Naive thymus-derived CD4-positive, alpha-beta T cell (primary cell): ENCODE measurements around the gene DBH. TPM values are rescaled to one million over a fixed set of nuclear protein-coding genes. Genes with fewer than 3 reads are reported as not detected.

Experiments used
- ATAC-seq: fragments of 150-1000 bp; cut with Tn5 transposase; 2 replicates; pipeline ENCODE4 v1.10.0; 2021; ENCODE audit warnings: mild to moderate bottlenecking, moderate library complexity
- CTCF ChIA-PET: fragments of 350-600 bp; sonication (Branson Sonifier 250); formaldehyde crosslinking; loops from one replicate; lab custom pipeline; 2021; ENCODE audit warnings: antibody characterized with exemption; lab: Charles Lee
- POLR2A ChIA-PET: fragments of 350-600 bp; sonication (Branson Sonifier 250); formaldehyde crosslinking; loops from one replicate; lab custom pipeline; 2021; ENCODE audit warnings: antibody characterized with exemption, inconsistent platforms; lab: Charles Lee
- DNase-seq, 9 donors: peaks; one replicate each; pipeline versions ENCODE4 v3.0.0 to v3.0.0-alpha.2; 2020 to 2022; ENCODE audit warnings: mixed read lengths in 1 of 9
- H3K27ac ChIP-seq: one replicate; pipeline ENCODE4 v1.7.0; 2013; ENCODE audit warnings: mild to moderate bottlenecking, low read depth, low read length, moderate library complexity
- H3K27me3 ChIP-seq, 2 donors: one replicate each; pipeline ENCODE4 v1.7.0; 2013; ENCODE audit warnings: low read length in 2 of 2, mild to moderate bottlenecking in 2 of 2, moderate library complexity in 2 of 2; ENCODE audit not compliant: control insufficient read depth in 2 of 2, insufficient read depth in 2 of 2
- H3K36me3 ChIP-seq, 3 experiments: 1 replicate in 2 of 3; 2 replicates in 1 of 3; pipeline ENCODE4 v1.7.0; 2013; ENCODE audit warnings: low read length in 3 of 3, mild to moderate bottlenecking in 3 of 3, moderate library complexity in 1 of 3; ENCODE audit not compliant: insufficient read depth in 3 of 3, control insufficient read depth in 2 of 3
- H3K4me1 ChIP-seq, 2 donors: one replicate each; pipeline ENCODE4 v1.7.0; 2013; ENCODE audit warnings: low read length in 2 of 2, mild to moderate bottlenecking in 2 of 2, moderate library complexity in 1 of 2; ENCODE audit not compliant: control insufficient read depth in 2 of 2, insufficient read depth in 2 of 2
- H3K4me3 ChIP-seq: 2 replicates; pipeline ENCODE4 v1.7.0; 2013; ENCODE audit warnings: mild to moderate bottlenecking, low read length
- H3K9me3 ChIP-seq, 3 experiments: 1 replicate in 2 of 3; 2 replicates in 1 of 3; pipeline ENCODE4 v1.7.0; 2013; ENCODE audit warnings: low read length in 3 of 3; ENCODE audit not compliant: control insufficient read depth in 2 of 3
- H3K27ac Mint-ChIP-seq, 9 donors: one replicate each; pipeline ENCODE4 v1.8.0; 2020 to 2022; ENCODE audit warnings: mixed read lengths in 9 of 9, mild to moderate bottlenecking in 8 of 9, moderate library complexity in 5 of 9, inconsistent platforms in 2 of 9
- H3K27me3 Mint-ChIP-seq, 5 donors: one replicate each; pipeline ENCODE4 v1.8.0; 2021 to 2022; ENCODE audit warnings: mixed read lengths in 5 of 5, mild to moderate bottlenecking in 1 of 5
- H3K36me3 Mint-ChIP-seq, 5 donors: one replicate each; pipeline ENCODE4 v1.8.0; 2020 to 2022; ENCODE audit warnings: mixed read lengths in 5 of 5, mild to moderate bottlenecking in 3 of 5, inconsistent platforms in 1 of 5
- H3K4me1 Mint-ChIP-seq, 7 donors: one replicate each; pipeline ENCODE4 v1.8.0; 2020 to 2022; ENCODE audit warnings: mixed read lengths in 7 of 7, mild to moderate bottlenecking in 3 of 7, inconsistent platforms in 1 of 7
- H3K4me3 Mint-ChIP-seq, 10 donors: one replicate each; pipeline ENCODE4 v1.8.0; 2020 to 2022; ENCODE audit warnings: mild to moderate bottlenecking in 10 of 10, mixed read lengths in 10 of 10, moderate library complexity in 6 of 10, inconsistent platforms in 2 of 10
- H3K9me3 Mint-ChIP-seq, 11 donors: one replicate each; pipeline ENCODE4 v1.8.0; 2020 to 2022; ENCODE audit warnings: mixed read lengths in 11 of 11, mild to moderate bottlenecking in 4 of 11, inconsistent platforms in 1 of 11, moderate library complexity in 1 of 11
- intact Hi-C, 2 donors: fragments of 100-400 bp; cut with micrococcal nuclease; formaldehyde crosslinking; loops; one replicate each; pipeline ENCODE4 v1.15.1; 2023
- polyA plus RNA-seq, 2 donors: library from polyadenylated mRNA; unstranded; fragments of 300-500 nt; fragmentation: Illumina TruSeq; gene quantifications; one replicate each; pipeline ENCODE4 v1.2.3, GENCODE V29; 2021
- total RNA-seq, 6 experiments: library from RNA in 5 of 6; stranded (reverse) in 5 of 6; gene quantifications; 1 replicate in 5 of 6; 2 replicates in 1 of 6; pipeline ENCODE4 v1.2.3 and lab custom pipeline; 2021 to 2026

The DBH gene
- total RNA-seq (1 to 10 TPM in 1 of 5 experiments, under 1 TPM in 3, not detected in 1; 0.08 to 1.2 (median 0.14) TPM), polyA plus RNA-seq (under 1 TPM; 0.14 to 0.38 TPM), total RNA-seq (lab: John Stamatoyannopoulos, UW) (3.2 reads per million, percentile 17 among the genes with 10 or more reads in this experiment)

DNA sequence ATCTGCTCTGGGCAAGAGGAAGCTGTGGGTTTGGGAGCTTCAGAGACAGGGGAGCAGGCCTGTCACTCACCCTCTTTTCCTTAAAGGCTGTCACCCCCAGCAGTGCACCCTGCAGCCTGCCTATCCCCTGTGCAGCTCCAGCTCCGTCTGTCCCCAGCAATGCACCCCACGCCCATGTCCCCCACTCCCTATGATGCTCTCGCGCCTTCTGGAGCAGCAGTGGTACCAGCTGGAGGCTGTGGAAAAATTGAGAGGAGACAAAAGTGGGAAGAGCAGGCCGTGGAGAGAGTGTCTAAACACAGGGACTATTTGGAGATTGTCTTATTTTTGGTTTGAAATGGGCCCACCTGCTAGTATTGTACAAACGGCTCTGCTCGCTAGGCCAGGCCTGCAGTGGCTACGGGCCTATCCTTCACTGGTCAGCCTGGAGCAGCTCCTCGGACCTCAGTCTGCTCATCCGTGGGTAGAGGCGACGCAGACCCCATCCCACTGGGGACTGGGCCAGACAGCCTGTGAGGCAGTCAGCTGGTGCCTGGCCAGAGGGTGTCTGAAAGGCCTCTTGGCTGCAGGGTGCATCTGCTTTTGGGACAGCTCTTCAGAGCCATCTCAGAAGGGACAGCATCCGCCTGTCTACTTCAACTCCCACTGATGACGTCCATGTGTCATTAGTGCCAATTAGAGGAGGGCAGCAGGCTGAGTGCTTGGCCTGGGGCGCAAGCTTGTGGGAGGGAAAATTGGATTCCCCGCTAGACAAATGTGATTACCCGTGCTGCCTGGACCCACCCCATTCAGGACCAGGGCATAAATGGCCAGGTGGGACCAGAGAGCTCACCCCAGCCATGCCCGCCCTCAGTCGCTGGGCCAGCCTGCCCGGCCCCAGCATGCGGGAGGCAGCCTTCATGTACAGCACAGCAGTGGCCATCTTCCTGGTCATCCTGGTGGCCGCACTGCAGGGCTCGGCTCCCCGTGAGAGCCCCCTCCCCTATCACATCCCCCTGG, at the start of gene DBH:
Gene DBH, plus strand, starts transcription at position 831 of the 999 bp plus-strand sequence. Its CDS starts 9 bp downstream, at position 840.
- Histone ChIP-seq H3K27ac (no peak within 1 kb of the TSS), H3K4me3 (no peak within 1 kb of the TSS), H3K9me3 (no peaks in the 10 kb centered on the region), H3K27me3 (no peaks in the 10 kb centered on the region), H3K36me3 (no peaks in the 10 kb centered on the region), H3K4me1 (no peaks in the 10 kb centered on the region)
- ChIA-PET POLR2A (no interaction called here), CTCF (interaction anchor here (0.9 kb wide), 1 partner anchor 9 kb away, joined by 3 read pairs; no protein-coding TSS in a partner anchor)
- Mint-ChIP-seq H3K4me1 (peaks cover 0 to 6% (median 0%) of the 10 kb centered on the region in 7 donors), H3K4me3 (no peak within 1 kb of the TSS), H3K27ac (peak within 1 kb of the TSS in 1 of 9 donors; percentile 70), H3K9me3 (no peaks in the 10 kb centered on the region), H3K36me3 (no peaks in the 10 kb centered on the region), H3K27me3 (no peaks in the 10 kb centered on the region)
- no peak for DNase-seq
- ATAC-seq: no peak
- intact Hi-C loops: no loop called here

DNA sequence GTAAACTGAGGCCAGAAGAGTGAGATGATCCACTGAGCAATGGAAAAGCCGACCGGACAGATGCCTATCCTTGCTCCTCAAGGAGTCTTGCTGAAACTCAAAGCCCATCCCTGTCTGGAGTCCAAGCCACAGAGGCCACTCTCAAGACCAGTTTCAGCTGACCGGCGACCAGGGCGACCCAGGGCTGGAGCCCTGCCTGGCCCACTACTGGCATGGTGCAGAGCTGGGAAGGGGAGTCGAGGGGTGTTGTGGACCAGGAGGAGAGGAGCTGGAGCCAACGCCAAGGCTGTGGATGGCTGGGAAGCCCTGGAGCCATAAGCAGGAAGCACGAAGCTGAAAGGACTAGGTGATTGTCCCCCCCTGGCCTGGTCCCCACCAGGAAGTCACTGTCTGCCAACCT, 49.1 kb upstream of the DBH start:
- Histone ChIP-seq H3K4me3 (no peak overlapping the region), H3K27ac (no peak overlapping the region), H3K36me3 (no peaks in the 10 kb centered on the region), H3K27me3 (peaks cover 0 to 13% of the 10 kb centered on the region in 2 donors), H3K4me1 (peaks cover 0 to 8% of the 10 kb centered on the region in 2 donors), H3K9me3 (no peaks in the 10 kb centered on the region)
- Mint-ChIP-seq H3K9me3 (peaks cover 0 to 5% (median 0%) of the 10 kb centered on the region in 11 donors), H3K27me3 (peaks cover 15 to 30% (median 24%) of the 10 kb centered on the region in 5 donors), H3K27ac (no peak overlapping the region), H3K36me3 (peaks cover 0 to 4% (median 0%) of the 10 kb centered on the region in 5 donors), H3K4me3 (no peak overlapping the region), H3K4me1 (peaks cover 0 to 10% (median 7%) of the 10 kb centered on the region in 7 donors)
- POLR2A ChIA-PET: no interaction called here
- ATAC-seq: no peak
- CTCF ChIA-PET: no interaction called here
- no peak for DNase-seq
- intact Hi-C loops: no loop called here

GRCh38 chr9:133587466-133587865, 48.7 kb upstream of the DBH start:
- H3K36me3 Mint-ChIP-seq: peaks cover 0 to 4% (median 0%) of the 10 kb centered on the region in 5 donors
- no peaks in the 10 kb centered on the region for H3K9me3 ChIP-seq

GRCh38 chr9:133589454-133590227, 46.5 kb upstream of the DBH start:
- Histone ChIP-seq H3K9me3 (no peaks in the 10 kb centered on the region), H3K27ac (no peak overlapping the region), H3K36me3 (no peaks in the 10 kb centered on the region), H3K4me3 (no peak overlapping the region), H3K27me3 (peaks cover 0 to 7% of the 10 kb centered on the region in 2 donors), H3K4me1 (peaks cover 0 to 6% of the 10 kb centered on the region in 2 donors)
- H3K27me3 Mint-ChIP-seq: peaks cover under 1 to 15% (median 14%) of the 10 kb centered on the region in 5 donors
- peak overlapping the region in 1 of 9 donors; percentile 46 for H3K27ac Mint-ChIP-seq
- H3K4me3 Mint-ChIP-seq: no peak overlapping the region
- intact Hi-C loops: no loop called here
- CTCF ChIA-PET: interaction anchor here (0.6 to 1.9 kb wide), 4 partner anchors 123 to 181 kb away, joined by 3 to 8 read pairs (median 3); no protein-coding TSS in a partner anchor
- peaks cover 0 to 5% (median 0%) of the 10 kb centered on the region in 11 donors for H3K9me3 Mint-ChIP-seq
- H3K36me3 Mint-ChIP-seq: peaks cover 0 to 2% (median 0%) of the 10 kb centered on the region in 5 donors
- DNase-seq (peak in 6 of 9 donors; percentile 21 to 42 (median 35)), ATAC-seq (no peak)
- peaks cover 0 to 7% (median 2%) of the 10 kb centered on the region in 7 donors for H3K4me1 Mint-ChIP-seq
- POLR2A ChIA-PET: no interaction called here

More at GRCh38 chr9:133587466-133587865, 48.7 kb upstream of the DBH start:
- no peak for DNase-seq
- CTCF ChIA-PET: no interaction called here
- Histone ChIP-seq H3K27me3 (peaks cover 0 to 13% of the 10 kb centered on the region in 2 donors), H3K4me1 (peaks cover 0 to 8% of the 10 kb centered on the region in 2 donors), H3K27ac (no peak overlapping the region), H3K36me3 (no peaks in the 10 kb centered on the region), H3K4me3 (no peak overlapping the region)
- peaks cover 0 to 10% (median 7%) of the 10 kb centered on the region in 7 donors for H3K4me1 Mint-ChIP-seq
- no peak overlapping the region for H3K4me3 Mint-ChIP-seq
- peaks cover 0 to 5% (median 0%) of the 10 kb centered on the region in 11 donors for H3K9me3 Mint-ChIP-seq
- no peak overlapping the region for H3K27ac Mint-ChIP-seq
- intact Hi-C loops: no loop called here
- H3K27me3 Mint-ChIP-seq: peaks cover 11 to 28% (median 24%) of the 10 kb centered on the region in 5 donors
- POLR2A ChIA-PET: no interaction called here
- no peak for ATAC-seq

DNA sequence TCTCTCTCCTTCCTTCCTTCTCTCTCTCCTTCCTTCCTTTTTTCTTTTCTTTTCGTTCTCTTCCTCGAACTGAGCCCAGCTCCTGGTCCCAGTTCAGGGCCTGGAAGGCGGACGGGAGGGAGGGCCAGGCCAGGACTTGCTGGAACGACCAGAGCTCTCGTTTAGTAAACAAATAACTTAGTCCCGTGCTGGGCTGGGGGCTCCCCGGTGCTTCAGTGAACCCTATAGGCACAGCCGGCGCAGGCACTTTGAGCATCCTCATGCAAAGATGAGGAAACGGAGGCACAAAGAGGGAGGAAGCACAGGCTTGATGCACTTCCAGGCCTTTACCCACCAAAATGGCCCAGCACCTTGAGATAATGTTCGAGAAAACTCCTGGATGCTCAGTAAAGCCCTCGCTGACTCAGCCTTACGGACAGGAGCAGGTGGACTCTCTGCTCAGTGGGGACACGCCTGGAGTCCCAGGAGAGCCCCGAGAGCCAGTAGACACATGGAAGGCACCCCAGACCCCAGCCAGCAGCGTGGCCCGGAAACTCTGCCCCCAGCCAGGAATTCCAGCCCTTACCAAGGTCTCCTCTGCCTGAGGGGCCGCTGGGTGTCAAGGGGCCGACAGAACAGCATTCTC, 45.8 kb upstream of the DBH start:
- intact Hi-C loops: no loop called here
- Mint-ChIP-seq H3K27ac (peak overlapping the region in 2 of 9 donors; percentile 25 to 46), H3K27me3 (peaks cover 0 to 9% (median 6%) of the 10 kb centered on the region in 5 donors), H3K36me3 (peaks cover 0 to 2% (median 0%) of the 10 kb centered on the region in 5 donors), H3K4me3 (no peak overlapping the region), H3K4me1 (peaks cover 0 to 4% (median 0%) of the 10 kb centered on the region in 7 donors), H3K9me3 (peaks cover 0 to 5% (median 0%) of the 10 kb centered on the region in 11 donors)
- no peaks in the 10 kb centered on the region for H3K4me1 ChIP-seq
- CTCF ChIA-PET: interaction anchor here (0.6 to 1.9 kb wide), 4 partner anchors 123 to 180 kb away, joined by 3 to 8 read pairs (median 3); no protein-coding TSS in a partner anchor
- peaks cover 0 to 3% of the 10 kb centered on the region in 2 donors for H3K27me3 ChIP-seq
- H3K36me3 ChIP-seq: no peaks in the 10 kb centered on the region
- ATAC-seq (no peak), DNase-seq (no peak)
- no peaks in the 10 kb centered on the region for H3K9me3 ChIP-seq
- POLR2A ChIA-PET: no interaction called here
- H3K4me3 ChIP-seq: no peak overlapping the region
- no peak overlapping the region for H3K27ac ChIP-seq
